H1 (cell line): ENCODE results near the gene NBPF1. TPM values are rescaled to one million over a fixed set of nuclear protein-coding genes. Genes with fewer than 3 reads are reported as not detected.

Experiments used
- BACH1 ChIP-seq: IDR thresholded peaks from 2 replicates; pipeline ENCODE4 v1.6.1; 2012; ENCODE audit warnings: low read length, improper control_type of control experiment
- BCL11A ChIP-seq, 2 experiments: IDR thresholded peaks; one replicate each; pipeline ENCODE4 v1.6.1; 2011; ENCODE audit warnings: low read depth in 2 of 2, low read length in 2 of 2, mild to moderate bottlenecking in 2 of 2
- BRCA1 ChIP-seq: IDR thresholded peaks from 2 replicates; pipeline ENCODE4 v1.6.1; 2012; ENCODE audit warnings: low read depth, low read length, improper control_type of control experiment
- EZH2 ChIP-seq: fragments of 200-600 bp; sonication (generic); IDR thresholded peaks from 2 replicates; pipeline ENCODE4 v1.7.1; 2012; ENCODE audit warnings: low read depth, mild to moderate bottlenecking, moderate library complexity, low read length, inconsistent platforms; ENCODE audit not compliant: severe bottlenecking
- FOSL1 ChIP-seq: IDR thresholded peaks from 2 replicates; pipeline ENCODE4 v1.6.1; 2011; ENCODE audit warnings: mild to moderate bottlenecking, low read depth, low read length, moderate library complexity; ENCODE audit not compliant: insufficient read depth
- HDAC2 ChIP-seq, 2 experiments: fragments of 300-600 bp in 1 of 2; sonication (generic) in 1 of 2; IDR thresholded peaks; 2 replicates each; pipeline ENCODE4 v1.6.1; 2011 to 2012; ENCODE audit warnings: low read depth in 2 of 2, low read length in 2 of 2, mild to moderate bottlenecking in 2 of 2, moderate library complexity in 2 of 2, borderline replicate concordance in 1 of 2, inconsistent platforms in 1 of 2
- KDM1A ChIP-seq: fragments of 200-600, 300-600 bp; sonication (generic); IDR thresholded peaks from 2 replicates; pipeline ENCODE4 v1.7.1; 2016; ENCODE audit warnings: mild to moderate bottlenecking, low read length, borderline replicate concordance
- KDM4A ChIP-seq: IDR thresholded peaks from one replicate; pipeline ENCODE4 v1.7.1; 2012; ENCODE audit warnings: low read depth, mild to moderate bottlenecking, moderate library complexity, low read length, inconsistent platforms; ENCODE audit not compliant: severe bottlenecking
- MAFK ChIP-seq: IDR thresholded peaks from 2 replicates; pipeline ENCODE4 v1.6.1; 2012; ENCODE audit warnings: low read depth, mild to moderate bottlenecking, improper control_type of control experiment, low read length
- NANOG ChIP-seq: IDR thresholded peaks from 2 replicates; pipeline ENCODE4 v1.6.1; 2011; ENCODE audit warnings: low read length, low read depth, mild to moderate bottlenecking, inconsistent platforms; ENCODE audit not compliant: insufficient read depth, poor library complexity, severe bottlenecking
- PHF8 ChIP-seq: fragments of 200-600 bp; sonication (generic); conservative IDR thresholded peaks from 2 replicates; pipeline ENCODE4 v1.7.1; 2012; ENCODE audit warnings: low read depth, mild to moderate bottlenecking, inconsistent platforms, low read length, moderate library complexity
- RBBP5 ChIP-seq: IDR thresholded peaks from 2 replicates; pipeline ENCODE4 v1.7.1; 2012; ENCODE audit warnings: low read depth, mild to moderate bottlenecking, inconsistent platforms, low read length, moderate library complexity, borderline replicate concordance
- SAP30 ChIP-seq: fragments of 300-600 bp; sonication (generic); IDR thresholded peaks from 2 replicates; pipeline ENCODE4 v1.7.1; 2012; ENCODE audit warnings: low read length, moderate library complexity, mild to moderate bottlenecking, inconsistent platforms; ENCODE audit not compliant: insufficient read depth, insufficient replicate concordance
- SIN3A ChIP-seq, 2 experiments: IDR thresholded peaks in 1 of 2; conservative IDR thresholded peaks in 1 of 2; 2 replicates each; pipeline ENCODE4 v1.6.1; 2011 to 2012; ENCODE audit warnings: low read length in 2 of 2, improper control_type of control experiment in 1 of 2, low read depth in 1 of 2, mild to moderate bottlenecking in 1 of 2
- SIRT6 ChIP-seq: IDR thresholded peaks from one replicate; pipeline ENCODE4 v1.7.1; 2012; ENCODE audit warnings: low read length, inconsistent platforms
- SIX5 ChIP-seq: IDR thresholded peaks from 2 replicates; pipeline ENCODE4 v1.6.1; 2011; ENCODE audit warnings: mild to moderate bottlenecking, low read depth, low read length
- SP1 ChIP-seq: IDR thresholded peaks from 2 replicates; pipeline ENCODE4 v1.6.1; 2011; ENCODE audit warnings: low read depth, low read length
- TBP ChIP-seq: IDR thresholded peaks from 2 replicates; pipeline ENCODE4 v1.6.1; 2011; ENCODE audit warnings: low read depth, low read length, improper control_type of control experiment
- TCF12 ChIP-seq: IDR thresholded peaks from 2 replicates; pipeline ENCODE4 v1.6.1; 2011; ENCODE audit warnings: low read depth, mild to moderate bottlenecking, low read length
- ZNF274 ChIP-seq: IDR thresholded peaks from 2 replicates; pipeline ENCODE4 v1.7.0; 2012; ENCODE audit warnings: low read length, borderline replicate concordance; ENCODE audit errors: extremely low read depth
- polyA plus RNA-seq, 7 experiments: library from polyadenylated mRNA; depleted of rRNA in 3 of 7; stranded (reverse) in 5 of 7; unstranded in 2 of 7; fragments of >200 nt in 5 of 7; fragments of 200-250 nt in 2 of 7; gene quantifications; 1 replicate in 5 of 7; 2 replicates in 1 of 7; 4 replicates in 1 of 7; pipeline versions ENCODE4 v1.2.1 to v1.2.3, GENCODE V29; 2011 to 2013; ENCODE audit warnings: missing spikeins in 2 of 7, mixed read lengths in 2 of 7
- total RNA-seq: library from RNA; stranded (reverse); fragmentation: NEBNext Ultra II Directional; extraction: Animal tissue kit (Norgen Biotek cat#: 25700); gene quantifications from 2 replicates; pipeline ENCODE4 v1.2.1, GENCODE V29; 2021
- TF ChIP-seq, protein P1 (sequence below): IDR thresholded peaks from 2 replicates; pipeline ENCODE4 v1.6.1; 2011; ENCODE audit warnings: low read depth, mild to moderate bottlenecking, low read length; ENCODE audit not compliant: insufficient read depth
- TF ChIP-seq, protein P2 (sequence below): IDR thresholded peaks from 2 replicates; pipeline ENCODE4 v1.6.1; 2012; ENCODE audit warnings: inconsistent platforms

Gene NBPF1
- total and polyA plus RNA-seq, 2 of the 8 experiments (the other 6 are each of a cell fraction or from before 2014, with no cell fraction given), result 9.6 to 19.3 TPM

DNA sequence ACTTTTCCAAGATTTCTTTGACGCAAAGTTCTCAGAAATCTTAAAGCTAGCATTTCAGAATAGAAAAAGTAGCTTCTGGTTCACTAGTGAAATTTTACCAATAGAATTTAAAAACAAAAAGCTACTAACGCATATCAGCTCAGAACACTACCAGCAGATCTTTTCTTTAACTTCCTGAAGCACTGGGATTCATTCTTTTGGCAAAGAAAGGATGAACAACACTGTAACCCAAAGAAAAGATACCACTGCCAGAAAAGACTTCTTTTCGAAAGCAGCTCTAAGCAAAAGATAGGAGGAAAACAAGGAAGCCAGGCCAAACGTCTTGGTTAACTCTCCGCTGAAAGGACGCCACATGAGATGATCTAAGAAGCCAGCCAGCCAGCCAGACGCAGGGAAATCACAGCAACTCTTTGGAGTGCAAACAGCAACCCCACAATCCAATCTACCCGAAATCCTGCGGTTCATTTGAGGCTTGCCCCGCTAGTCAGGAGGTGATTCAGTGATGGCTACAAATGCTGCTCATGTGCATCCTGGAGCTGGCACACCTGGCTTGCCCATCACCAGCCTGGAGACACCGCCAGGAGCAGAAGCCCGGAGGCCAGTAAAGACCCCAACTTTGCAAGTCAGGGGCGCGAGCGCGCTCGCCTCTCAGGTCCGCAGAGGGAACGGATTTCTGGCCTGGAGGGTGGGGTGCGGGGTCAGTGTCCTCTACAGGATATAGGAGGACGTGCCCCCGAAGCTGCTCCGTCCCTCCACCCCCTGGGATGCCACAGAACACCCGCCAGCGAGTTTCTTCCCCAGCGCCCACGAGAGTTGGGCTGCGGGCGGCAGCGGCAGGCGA lies 812 bp downstream of the NBPF1 start (continued):
- TF ChIP-seq, protein P1, sequence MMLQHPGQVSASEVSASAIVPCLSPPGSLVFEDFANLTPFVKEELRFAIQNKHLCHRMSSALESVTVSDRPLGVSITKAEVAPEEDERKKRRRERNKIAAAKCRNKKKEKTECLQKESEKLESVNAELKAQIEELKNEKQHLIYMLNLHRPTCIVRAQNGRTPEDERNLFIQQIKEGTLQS, result no peak
- TF ChIP-seq TBP, result no peak
- TF ChIP-seq BCL11A (IDR thresholded peaks at IDR 0.05; ENCODE audit: low read depth in 2 of 2, low read length in 2 of 2), result no peak
- TF ChIP-seq EZH2, result peak; percentile 60
- 0 out of 2 replicates have a peak, but pooled peaks have one; percentile 5 for TF ChIP-seq PHF8
- TF ChIP-seq NANOG, result no peak
- no peak for TF ChIP-seq SIRT6
- 0 out of 4 replicates have a peak, but pooled peaks of 1 of the 2 experiments have one; percentile 23 for TF ChIP-seq SIN3A (conservative IDR thresholded peaks at IDR 0.05 in 1 of 2, IDR thresholded peaks at IDR 0.05 in 1 of 2; ENCODE audit: low read depth in 1 of 2, low read length in 2 of 2)
- no peak; a peak in 1 of 4 replicates for TF ChIP-seq HDAC2 (IDR thresholded peaks at IDR 0.05; ENCODE audit: borderline replicate concordance in 1 of 2, low read depth in 2 of 2, low read length in 2 of 2)
- no peak for TF ChIP-seq SP1
- no peak for TF ChIP-seq MAFK
- TF ChIP-seq, protein P2, sequence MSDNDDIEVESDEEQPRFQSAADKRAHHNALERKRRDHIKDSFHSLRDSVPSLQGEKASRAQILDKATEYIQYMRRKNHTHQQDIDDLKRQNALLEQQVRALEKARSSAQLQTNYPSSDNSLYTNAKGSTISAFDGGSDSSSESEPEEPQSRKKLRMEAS, result no peak
- no peak for TF ChIP-seq SIX5
- TF ChIP-seq SAP30, result peak; percentile 84
- no peak for TF ChIP-seq KDM1A
- no peak for TF ChIP-seq ZNF274
- peak; percentile 95 for TF ChIP-seq KDM4A
- TF ChIP-seq TCF12, result no peak
- TF ChIP-seq BRCA1, result no peak
- TF ChIP-seq FOSL1, result no peak
- TF ChIP-seq BACH1, result no peak
- no peak for TF ChIP-seq RBBP5
